Esophagus squamous epithelium (tissue), 4 donors: ENCODE measurements around the gene ST6GAL2.

Experiments
- POLR2A ChIP-seq, 4 donors: fragments of 450-650 bp; IDR thresholded peaks; one replicate each; pipeline ENCODE4 v1.6.1; 2017; ENCODE audit warnings: antibody characterized with exemption in 4 of 4, mild to moderate bottlenecking in 4 of 4, moderate library complexity in 3 of 4
- TF ChIP-seq, protein P1 (sequence below), 6 experiments: fragments of 450-650 bp in 4 of 6; fragments of 200-600 bp in 2 of 6; sonication (generic) in 2 of 6; IDR thresholded peaks; one replicate each; pipeline ENCODE4 v1.5.1; 2016 to 2019; ENCODE audit warnings: antibody characterized with exemption in 6 of 6, mild to moderate bottlenecking in 4 of 6, moderate library complexity in 4 of 6

DNA sequence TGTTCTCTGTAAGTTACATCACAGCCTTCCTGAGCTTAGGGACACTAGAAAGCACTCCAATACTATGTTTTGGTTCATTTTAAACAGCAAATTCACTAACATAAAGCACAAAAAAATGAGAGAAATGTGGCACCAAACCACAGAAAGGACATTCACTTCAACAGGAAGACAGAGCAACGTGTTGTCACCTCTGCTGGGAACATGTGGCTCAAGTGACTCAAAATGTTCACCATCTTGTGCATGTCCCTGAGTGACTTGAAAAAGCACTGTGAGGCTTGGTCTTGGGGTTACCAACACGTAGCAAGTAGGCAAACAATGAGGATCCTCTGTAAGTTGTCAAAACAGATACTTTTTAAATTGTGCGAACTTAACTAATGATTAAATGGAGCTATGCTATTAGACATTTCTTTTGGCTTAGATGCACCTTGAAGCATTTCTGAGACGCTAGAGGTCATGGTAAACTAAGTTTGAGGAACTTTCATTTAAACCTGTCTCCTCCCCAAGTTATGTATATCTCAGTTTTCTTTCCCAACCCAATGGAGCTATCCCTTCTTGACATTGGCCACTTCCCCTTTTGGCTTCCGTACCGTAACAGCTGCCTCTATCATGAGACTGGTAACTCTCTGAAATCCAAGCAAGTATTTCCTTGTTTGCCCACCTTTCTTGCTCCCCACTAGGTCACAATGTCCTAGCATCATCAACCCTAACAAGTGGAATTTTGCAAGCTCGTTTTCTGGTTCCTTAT, 14.0 kb upstream of the ST6GAL2 start:
- no peak for TF ChIP-seq POLR2A (IDR thresholded peaks at IDR 0.05)
- TF ChIP-seq, protein P1, sequence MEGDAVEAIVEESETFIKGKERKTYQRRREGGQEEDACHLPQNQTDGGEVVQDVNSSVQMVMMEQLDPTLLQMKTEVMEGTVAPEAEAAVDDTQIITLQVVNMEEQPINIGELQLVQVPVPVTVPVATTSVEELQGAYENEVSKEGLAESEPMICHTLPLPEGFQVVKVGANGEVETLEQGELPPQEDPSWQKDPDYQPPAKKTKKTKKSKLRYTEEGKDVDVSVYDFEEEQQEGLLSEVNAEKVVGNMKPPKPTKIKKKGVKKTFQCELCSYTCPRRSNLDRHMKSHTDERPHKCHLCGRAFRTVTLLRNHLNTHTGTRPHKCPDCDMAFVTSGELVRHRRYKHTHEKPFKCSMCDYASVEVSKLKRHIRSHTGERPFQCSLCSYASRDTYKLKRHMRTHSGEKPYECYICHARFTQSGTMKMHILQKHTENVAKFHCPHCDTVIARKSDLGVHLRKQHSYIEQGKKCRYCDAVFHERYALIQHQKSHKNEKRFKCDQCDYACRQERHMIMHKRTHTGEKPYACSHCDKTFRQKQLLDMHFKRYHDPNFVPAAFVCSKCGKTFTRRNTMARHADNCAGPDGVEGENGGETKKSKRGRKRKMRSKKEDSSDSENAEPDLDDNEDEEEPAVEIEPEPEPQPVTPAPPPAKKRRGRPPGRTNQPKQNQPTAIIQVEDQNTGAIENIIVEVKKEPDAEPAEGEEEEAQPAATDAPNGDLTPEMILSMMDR (IDR thresholded peaks at IDR 0.05) = no peak
